KMS-11 (cell line): ENCODE results near the gene SHCBP1L.

Experiments used
- H2AFZ ChIP-seq: fragments of 200-600 bp; sonication (generic); 2 replicates; pipeline ENCODE4 v1.6.1; 2016; ENCODE audit warnings: antibody characterized with exemption, mixed run types, low read depth
- H3K27ac ChIP-seq: fragments of 200-600 bp; sonication (generic); 2 replicates; pipeline ENCODE4 v1.6.1; 2016; ENCODE audit warnings: mild to moderate bottlenecking, mixed run types
- H3K27me3 ChIP-seq: fragments of 200-600 bp; sonication (generic); 2 replicates; pipeline ENCODE4 v1.6.1; 2017; ENCODE audit warnings: mild to moderate bottlenecking, low read depth, mixed run types, moderate library complexity; ENCODE audit not compliant: insufficient read depth
- H3K36me3 ChIP-seq: fragments of 200-600 bp; sonication (generic); 2 replicates; pipeline ENCODE4 v1.6.1; 2017; ENCODE audit warnings: mild to moderate bottlenecking, mixed run types; ENCODE audit not compliant: insufficient read depth
- H3K4me1 ChIP-seq: fragments of 200-600 bp; sonication (generic); 2 replicates; pipeline ENCODE4 v1.6.1; 2016; ENCODE audit warnings: mild to moderate bottlenecking, low read depth, mixed run types; ENCODE audit not compliant: poor library complexity, severe bottlenecking
- H3K4me2 ChIP-seq: fragments of 200-600 bp; sonication (generic); 2 replicates; pipeline ENCODE4 v1.7.0; 2016; ENCODE audit warnings: mild to moderate bottlenecking, mixed run types
- H3K4me3 ChIP-seq: fragments of 200-600 bp; sonication (generic); IDR thresholded peaks from 2 replicates; pipeline ENCODE4 v1.6.1; 2017; ENCODE audit warnings: low read depth, low read length, mixed read lengths; ENCODE audit not compliant: insufficient read depth
- H3K79me2 ChIP-seq: fragments of 200-600 bp; sonication (generic); 2 replicates; pipeline ENCODE4 v1.6.1; 2016; ENCODE audit warnings: low read depth, mixed run types; ENCODE audit not compliant: insufficient read depth
- H3K9ac ChIP-seq: fragments of 200-600 bp; sonication (generic); 2 replicates; pipeline ENCODE4 v1.6.1; 2016; ENCODE audit warnings: mild to moderate bottlenecking, mixed run types
- H4K20me1 ChIP-seq: fragments of 200-600 bp; sonication (generic); 2 replicates; pipeline ENCODE4 v1.6.1; 2016; ENCODE audit warnings: mild to moderate bottlenecking, mixed run types; ENCODE audit not compliant: insufficient read depth
- CTCF ChIP-seq: fragments of 200-600 bp; sonication (generic); conservative IDR thresholded peaks from 2 replicates; pipeline ENCODE4 v1.6.1; 2017; ENCODE audit warnings: low read depth, mild to moderate bottlenecking, antibody characterized with exemption, low read length, moderate library complexity, mixed read lengths

Gene SHCBP1L

GRCh38 chr1:182965096-182965495, 12.1 kb upstream of the SHCBP1L start:
- H3K9ac ChIP-seq, result no peak overlapping the region
- H2AFZ ChIP-seq, result no peak overlapping the region
- H3K27me3 ChIP-seq, result no peaks in the 10 kb centered on the region

GRCh38 chr1:182962554-182963115, 9.7 kb upstream of the SHCBP1L start:
- Histone ChIP-seq H3K9ac (peak overlapping the region; percentile 7; the same call in 1 of the 2 replicates), H3K36me3 (no peaks in the 10 kb centered on the region), H2AFZ (peak overlapping the region; percentile 70), H3K27ac (no peak overlapping the region), H3K79me2 (no peaks in the 10 kb centered on the region), H3K4me2 (peak overlapping the region; percentile 46), H3K4me3 (peak overlapping the region; percentile 89), H3K27me3 (no peaks in the 10 kb centered on the region), H3K4me1 (peaks cover 7% of the 10 kb centered on the region), H4K20me1 (no peaks in the 10 kb centered on the region)
- TF ChIP-seq CTCF, result peak; percentile 98

More at GRCh38 chr1:182965096-182965495, 12.1 kb upstream of the SHCBP1L start:
- Histone ChIP-seq H3K36me3 (no peaks in the 10 kb centered on the region), H3K4me3 (no peak overlapping the region), H3K27ac (no peak overlapping the region), H4K20me1 (no peaks in the 10 kb centered on the region), H3K79me2 (no peaks in the 10 kb centered on the region), H3K4me1 (peaks cover 7% of the 10 kb centered on the region), H3K4me2 (no peak overlapping the region)
- TF ChIP-seq CTCF, result no peak

- TF ChIP-seq CTCF, result no peak
- no peaks in the 10 kb centered on the region for H4K20me1 ChIP-seq
- peaks cover 7% of the 10 kb centered on the region for H3K4me1 ChIP-seq
Measured at GRCh38 chr1:182960046-182960445, 7.1 kb upstream of the SHCBP1L start.

GRCh38 chr1:182957902-182958395, 5.0 kb upstream of the SHCBP1L start:
- no peak for TF ChIP-seq CTCF
- no peak overlapping the region for H3K27ac ChIP-seq
- no peak overlapping the region for H3K9ac ChIP-seq

More at GRCh38 chr1:182960046-182960445, 7.1 kb upstream of the SHCBP1L start:
- H2AFZ ChIP-seq, result no peak overlapping the region
- H3K27me3 ChIP-seq, result no peaks in the 10 kb centered on the region
- H3K27ac ChIP-seq, result no peak overlapping the region
- H3K36me3 ChIP-seq, result no peaks in the 10 kb centered on the region
- H3K9ac ChIP-seq, result no peak overlapping the region
- no peak overlapping the region for H3K4me3 ChIP-seq
- H3K79me2 ChIP-seq, result no peaks in the 10 kb centered on the region
- H3K4me2 ChIP-seq, result no peak overlapping the region

More at GRCh38 chr1:182957902-182958395, 5.0 kb upstream of the SHCBP1L start:
- Histone ChIP-seq H3K4me2 (no peak overlapping the region), H3K4me1 (peaks cover 3% of the 10 kb centered on the region), H4K20me1 (no peaks in the 10 kb centered on the region), H3K79me2 (no peaks in the 10 kb centered on the region), H2AFZ (no peak overlapping the region), H3K4me3 (no peak overlapping the region), H3K36me3 (no peaks in the 10 kb centered on the region), H3K27me3 (no peaks in the 10 kb centered on the region)
